Ishikawa (cell line): Measurements from ENCODE around the gene A1BG.

Experiments
- CEBPB ChIP-seq: IDR thresholded peaks from 2 replicates; pipeline ENCODE4 v1.6.1; 2012
- EP300 ChIP-seq: IDR thresholded peaks from 2 replicates; pipeline ENCODE4 v1.6.1; 2012; ENCODE audit warnings: borderline replicate concordance
- RAD21 ChIP-seq: IDR thresholded peaks from 2 replicates; pipeline ENCODE4 v1.6.1; 2012; ENCODE audit warnings: low read depth

GRCh38 chr19:58334691-58335249 lies 18.5 kb downstream of the A1BG start:
- no peak for TF ChIP-seq EP300
- TF ChIP-seq CEBPB: no peak
- no peak for TF ChIP-seq RAD21
